GM12873 (cell line): ENCODE data around the gene UBE2J2.

Source experiments
- CTCF ChIP-seq: IDR thresholded peaks from 2 replicates; pipeline ENCODE4 v1.5.1; 2012; ENCODE audit warnings: low read depth, mild to moderate bottlenecking, moderate library complexity, low read length, control low read depth; ENCODE audit not compliant: insufficient read depth; ENCODE audit errors: missing control alignments

UBE2J2 gene

GRCh38 chr1:1312450-1313314 lies 39.0 kb upstream of the UBE2J2 start:
- no peak for TF ChIP-seq CTCF

DNA sequence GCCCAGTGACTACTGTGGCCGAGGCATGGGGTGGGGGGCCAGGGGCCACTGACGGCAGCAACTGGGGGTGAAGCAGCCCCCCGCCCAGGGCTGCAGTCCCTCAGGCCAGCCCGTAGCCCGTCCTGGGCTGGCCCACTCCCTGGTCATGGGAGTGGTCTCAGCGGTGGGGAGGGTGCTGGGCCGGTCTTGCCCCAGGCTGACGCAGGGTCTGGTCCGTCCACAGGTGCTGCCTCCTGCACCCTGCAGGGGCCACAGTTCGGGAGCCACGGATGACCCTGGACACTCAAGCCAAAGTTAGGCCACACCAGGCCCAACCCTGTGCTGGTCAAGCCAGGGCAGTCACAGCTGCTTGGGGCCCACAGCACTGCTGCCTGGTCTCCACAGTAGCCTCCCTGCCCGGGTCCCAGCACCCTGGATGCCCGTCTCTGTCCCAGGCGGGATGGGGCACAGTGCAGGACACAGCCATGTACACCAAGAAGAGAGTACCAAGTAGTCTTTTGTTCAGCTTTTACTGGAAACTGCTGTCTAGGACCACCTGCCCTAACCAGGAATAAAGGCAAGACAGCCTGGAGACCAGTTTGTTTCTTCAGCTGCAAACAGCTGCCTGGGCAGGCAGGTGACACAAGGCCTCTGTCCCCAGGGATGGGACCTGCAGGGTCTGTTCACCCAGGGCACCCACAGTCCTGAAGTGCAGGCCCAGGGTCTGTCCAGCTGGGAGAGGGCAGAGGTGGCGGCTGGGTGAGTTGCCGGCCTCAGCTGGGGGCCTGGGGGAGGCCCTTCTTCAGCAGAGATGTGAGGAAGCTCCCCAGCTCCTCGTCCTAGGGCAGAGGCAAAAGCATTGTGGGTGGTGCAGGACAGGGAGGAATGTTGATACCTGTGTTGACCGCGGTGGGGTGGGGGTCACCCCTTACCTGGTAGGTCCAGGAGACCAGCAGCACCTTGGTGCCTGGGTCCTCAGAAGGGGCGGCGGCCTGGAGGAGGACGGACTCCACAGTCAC lies 37.8 kb upstream of the UBE2J2 start:
- TF ChIP-seq CTCF: no peak

DNA sequence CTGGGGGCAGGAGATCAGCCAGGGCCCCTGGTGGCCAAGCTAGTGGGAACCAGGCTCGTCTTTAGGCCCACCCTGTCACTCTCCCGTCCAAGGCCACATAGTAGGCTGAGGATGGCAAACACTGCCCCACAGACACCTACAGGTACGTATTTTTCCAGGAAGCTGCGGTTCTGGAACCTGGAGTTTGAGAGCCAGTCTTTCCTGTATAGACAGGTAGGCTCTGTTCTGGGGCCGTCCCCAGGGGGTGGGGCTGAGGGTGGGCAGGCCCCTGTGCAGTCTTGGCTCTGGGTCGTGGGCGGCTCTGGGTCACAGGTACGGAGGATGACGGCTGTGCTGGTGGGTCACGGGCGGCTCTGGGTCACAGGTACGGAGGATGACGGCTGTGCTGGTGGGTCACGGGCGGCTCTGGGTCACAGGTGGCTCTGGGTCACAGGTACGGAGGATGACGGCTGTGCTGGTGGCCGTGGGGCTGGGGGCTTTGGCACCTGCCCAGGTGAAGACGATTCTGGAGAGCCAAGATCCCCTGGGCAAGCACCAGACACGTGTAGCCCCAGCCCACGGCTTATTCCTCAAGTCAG lies 36.9 kb upstream of the UBE2J2 start:
- no peak for TF ChIP-seq CTCF

DNA sequence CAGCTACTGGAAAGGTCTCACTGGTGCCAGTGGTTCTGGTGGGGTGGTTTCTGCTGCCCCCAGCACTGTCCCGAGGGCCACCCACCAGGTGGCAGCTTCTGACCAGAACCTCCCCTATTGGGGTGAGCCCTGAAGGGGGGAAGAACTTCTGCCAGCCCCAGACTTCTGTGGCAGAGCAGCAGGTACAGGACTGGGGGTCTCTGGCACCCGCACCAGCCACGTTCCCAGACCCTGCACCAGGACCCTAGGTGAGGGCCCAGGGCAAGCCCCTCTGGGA lies 36.4 kb upstream of the UBE2J2 start:
- TF ChIP-seq CTCF: no peak

- TF ChIP-seq CTCF: no peak
These were observed 35.8 kb upstream of the UBE2J2 start for GRCh38 chr1:1309251-1310108.

DNA sequence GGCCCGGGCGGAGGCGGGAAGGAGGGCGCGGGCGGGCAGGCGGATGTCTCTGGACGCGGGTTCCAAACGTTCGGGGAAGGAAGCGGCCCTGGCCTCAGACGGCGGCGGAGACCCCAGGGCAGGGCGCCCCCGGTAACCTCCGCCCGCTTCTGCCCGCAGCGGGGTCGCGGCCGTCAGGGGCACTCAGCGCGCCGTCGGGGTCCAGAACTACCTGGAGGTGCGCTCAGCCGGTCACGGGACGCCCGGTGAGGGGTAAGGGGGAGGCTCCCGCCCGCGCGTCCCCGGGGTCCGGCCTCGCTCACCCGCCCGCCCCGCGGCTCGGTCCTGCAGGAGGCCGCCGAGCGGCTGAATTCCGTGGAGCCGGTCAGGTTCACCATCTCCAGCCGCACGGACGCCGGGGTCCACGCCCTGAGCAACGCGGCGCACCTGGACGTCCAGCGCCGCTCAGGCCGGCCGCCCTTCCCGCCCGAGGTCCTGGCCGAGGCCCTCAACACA lies 35.1 kb upstream of the UBE2J2 start:
- no peak for TF ChIP-seq CTCF
